NCI-H1105 (cell line): ENCODE data around the gene LENEP.

Experiments used
- DNase-seq: peaks from one replicate; lab custom pipeline; 2025; lab: John Stamatoyannopoulos, UW

Gene LENEP

GRCh38 chr1:154960446-154961136 lies 32.8 kb upstream of the LENEP start:
- no peak for DNase-seq

GRCh38 chr1:154961207-154962155 lies 31.9 kb upstream of the LENEP start, which contains the start of gene PYGO2:
PYGO2 (minus strand) TSS chr1:154961782; CDS start chr1:154961576, 206 bp downstream.
- DNase-seq: peak; percentile 68

GRCh38 chr1:154962156-154962749 lies 31.1 kb upstream of the LENEP start:
- peak; percentile 11 for DNase-seq

- no peak for DNase-seq
Measured at GRCh38 chr1:154962795-154963330, 30.5 kb upstream of the LENEP start.

GRCh38 chr1:154963643-154964042 lies 29.7 kb upstream of the LENEP start:
- no peak for DNase-seq

GRCh38 chr1:154964359-154964758 lies 29.0 kb upstream of the LENEP start:
- no peak for DNase-seq

- DNase-seq: no peak
Measured at GRCh38 chr1:154966111-154966510, 27.3 kb upstream of the LENEP start.

- DNase-seq: no peak
Measured at GRCh38 chr1:154967331-154967950, 25.9 kb upstream of the LENEP start.

- DNase-seq: no peak
Measured at GRCh38 chr1:154968731-154969130, 24.7 kb upstream of the LENEP start.

GRCh38 chr1:154969246-154969645 lies 24.1 kb upstream of the LENEP start:
- no peak for DNase-seq

- no peak for DNase-seq
Measured at GRCh38 chr1:154969860-154970452, 23.4 kb upstream of the LENEP start.

GRCh38 chr1:154970631-154971340 lies 22.6 kb upstream of the LENEP start, which contains the start of gene SHC1:
SHC1 (minus strand) TSS chr1:154970747; CDS start chr1:154970526, 221 bp downstream.
- no peak for DNase-seq

- DNase-seq: no peak
Measured at GRCh38 chr1:154971341-154971998, 21.9 kb upstream of the LENEP start.

- DNase-seq: no peak
Measured at GRCh38 chr1:154972213-154972516, 21.2 kb upstream of the LENEP start.

GRCh38 chr1:154972517-154973343 lies 20.7 kb upstream of the LENEP start:
- no peak for DNase-seq

- DNase-seq: peak; percentile 89
Measured at GRCh38 chr1:154973344-154974101, 19.9 kb upstream of the LENEP start.

GRCh38 chr1:154974102-154974807 lies 19.1 kb upstream of the LENEP start, which contains the start of gene CKS1B:
CKS1B (plus strand) TSS chr1:154974681; CDS start chr1:154974746, 65 bp downstream.
- peak; percentile 100 for DNase-seq
